HuH-7 (cell line): Measurements from ENCODE around the gene CRMP1.

Experiments
- DNase-seq: peaks from one replicate; pipeline ENCODE4 v3.0.0; 2011; ENCODE audit warnings: low spot score

The CRMP1 gene

GRCh38 chr4:5796976-5797375 is 95.9 kb downstream of the CRMP1 start:
- DNase-seq: no peak

- DNase-seq: no peak
Observed at GRCh38 chr4:5795580-5795979, 97.3 kb downstream of the CRMP1 start.

- no peak for DNase-seq
Observed at GRCh38 chr4:5793514-5793913, 99.4 kb downstream of the CRMP1 start.

DNA sequence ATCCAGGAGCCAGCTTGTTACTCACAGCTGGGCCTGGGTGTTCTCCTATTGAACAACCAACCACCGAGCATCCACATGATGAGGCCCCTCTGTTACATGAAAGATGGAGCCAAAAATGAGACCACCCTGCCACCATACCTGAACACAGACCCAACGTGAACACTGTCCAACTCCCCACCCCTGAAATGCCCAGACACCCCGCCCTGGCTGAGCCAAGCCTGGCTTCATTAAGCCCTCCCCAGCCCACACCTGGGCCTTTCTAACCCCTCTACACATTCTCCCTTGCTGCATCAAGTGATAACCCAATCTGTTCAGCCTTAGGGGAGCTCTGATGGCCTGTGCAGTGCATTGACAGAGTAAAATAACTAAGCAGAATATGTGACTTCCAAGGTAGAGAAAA is 101.2 kb downstream of the CRMP1 start:
- DNase-seq: no peak

DNA sequence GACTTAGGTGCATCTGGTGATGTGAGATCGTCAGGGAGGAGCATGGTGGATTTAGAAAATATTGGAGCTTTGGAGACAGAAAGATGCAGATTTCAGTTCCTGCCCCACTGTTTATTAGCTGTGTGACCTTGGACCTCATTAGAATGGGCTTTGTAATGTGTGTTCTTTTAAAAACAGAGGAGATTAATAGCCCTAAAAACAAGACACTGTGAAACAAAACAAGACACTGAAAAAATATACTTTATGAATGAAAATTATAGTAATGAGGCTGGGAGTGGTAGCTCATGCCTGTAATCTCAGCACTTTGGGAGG is 102.4 kb downstream of the CRMP1 start:
- no peak for DNase-seq

DNA sequence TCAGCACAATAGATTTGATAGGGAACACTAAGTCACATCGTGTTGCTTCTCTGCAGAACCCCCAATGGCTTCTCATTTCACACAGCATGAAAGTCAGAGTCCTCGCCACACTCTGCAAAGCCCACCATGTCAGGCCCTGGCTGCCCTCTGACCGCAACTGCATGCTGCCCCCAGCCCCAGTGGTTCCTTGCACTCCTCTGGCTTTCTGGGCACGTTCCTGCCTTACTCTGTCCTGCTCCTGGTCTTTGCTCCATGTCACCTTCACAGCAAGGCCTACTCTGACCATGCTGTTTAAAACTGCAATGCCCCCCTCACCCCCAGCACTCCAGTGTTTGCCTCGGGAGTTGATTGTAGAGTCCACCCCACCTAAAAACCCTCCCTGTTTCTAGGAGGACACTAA is 103.7 kb downstream of the CRMP1 start:
- DNase-seq: no peak

DNA sequence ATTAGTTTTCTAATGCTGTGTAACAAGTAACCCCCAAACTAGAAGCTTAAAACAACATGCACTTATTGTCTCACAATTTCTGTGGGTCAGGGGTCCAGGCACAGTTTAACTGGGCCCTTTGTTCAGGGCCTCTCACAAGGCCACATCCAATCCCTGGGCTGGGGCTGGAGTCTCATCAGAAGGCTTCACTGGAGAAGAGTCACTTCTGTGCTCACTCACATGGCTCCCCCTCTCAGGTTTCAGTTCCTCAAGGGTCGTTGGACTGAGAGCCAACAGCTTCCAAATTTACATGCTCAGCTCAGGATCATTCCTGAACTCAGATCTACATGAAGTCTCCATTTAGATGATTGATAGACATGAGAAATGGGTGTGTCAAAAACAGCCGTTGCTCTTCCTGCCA is 104.7 kb downstream of the CRMP1 start:
- no peak for DNase-seq

- no peak for DNase-seq
Observed at GRCh38 chr4:5787311-5787710, 105.6 kb downstream of the CRMP1 start.

DNA sequence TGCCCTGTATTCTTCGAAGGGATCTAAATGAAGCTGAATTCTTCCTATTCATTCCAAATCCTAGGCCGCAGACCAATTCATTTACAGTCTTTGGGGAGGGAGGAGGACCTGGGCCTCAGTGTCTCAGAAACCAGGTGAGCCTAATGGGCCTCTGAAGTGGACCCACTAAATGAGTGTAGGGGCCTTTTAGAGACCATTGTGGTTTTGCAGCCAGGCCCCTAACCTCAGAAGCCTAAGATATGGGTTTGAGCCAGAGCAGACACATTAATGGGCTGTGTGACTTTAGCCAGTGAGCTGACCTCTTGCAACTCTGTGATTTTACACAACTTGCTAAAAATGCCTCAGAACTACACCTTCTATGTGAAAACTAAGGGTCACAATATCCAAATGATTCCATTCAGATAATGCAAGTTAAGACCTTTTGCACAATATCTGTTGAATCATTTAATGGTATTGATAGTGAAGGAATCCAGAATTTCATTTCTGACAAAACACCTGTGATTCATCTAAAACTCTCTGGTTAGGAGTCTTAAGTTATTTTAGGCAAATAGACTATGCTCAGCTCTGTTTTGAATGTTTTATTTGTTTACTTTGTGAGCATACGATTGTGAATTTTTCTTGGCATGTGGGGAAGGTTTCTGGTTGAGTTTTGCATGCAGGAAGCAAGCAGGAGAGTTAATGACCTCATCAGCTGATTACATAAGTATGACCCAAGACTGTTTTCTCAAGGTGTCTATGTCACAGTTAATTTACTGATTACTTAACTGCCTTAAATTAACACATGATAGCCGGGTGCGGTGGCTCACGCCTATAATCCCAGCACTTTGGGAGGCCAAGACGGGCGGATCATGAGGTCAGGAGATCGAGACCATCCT is 106.8 kb downstream of the CRMP1 start:
- DNase-seq: no peak

DNA sequence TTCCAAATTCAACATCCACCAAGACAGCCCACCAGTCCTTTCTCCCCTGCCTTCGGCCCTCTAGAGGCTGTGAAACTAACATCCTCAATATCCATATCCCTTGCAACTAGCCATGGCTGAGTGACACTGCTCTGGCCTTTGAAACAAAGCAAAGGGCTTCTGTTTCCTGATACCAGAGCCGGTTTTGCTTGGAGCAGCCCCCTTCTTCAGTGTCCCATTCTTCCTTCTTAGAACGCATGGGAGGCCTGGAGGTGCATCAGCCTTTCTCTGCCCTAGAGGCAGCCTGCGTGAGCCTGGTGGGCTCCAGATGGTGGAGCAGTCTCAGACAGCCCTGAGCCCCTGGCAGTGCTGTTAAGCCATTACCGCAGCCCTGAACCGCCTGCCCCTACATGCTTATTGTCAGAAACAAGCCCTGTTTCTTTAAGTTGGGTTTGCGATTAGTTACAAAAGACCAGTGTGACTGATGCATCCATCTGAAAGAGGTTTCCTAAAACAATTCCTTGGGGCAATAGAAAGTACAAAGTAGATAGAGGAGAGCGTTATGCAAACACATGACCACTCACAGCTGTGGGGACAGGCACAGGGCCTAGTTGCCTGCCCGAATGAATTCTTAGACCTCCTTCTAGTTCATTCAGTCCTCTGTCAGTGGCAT is 107.8 kb downstream of the CRMP1 start:
- DNase-seq: no peak

- no peak for DNase-seq
Observed at GRCh38 chr4:5784021-5784420, 108.9 kb downstream of the CRMP1 start.

GRCh38 chr4:5783486-5783885 is 109.4 kb downstream of the CRMP1 start:
- DNase-seq: no peak

- no peak for DNase-seq
Observed at GRCh38 chr4:5782829-5783476, 109.9 kb downstream of the CRMP1 start.

DNA sequence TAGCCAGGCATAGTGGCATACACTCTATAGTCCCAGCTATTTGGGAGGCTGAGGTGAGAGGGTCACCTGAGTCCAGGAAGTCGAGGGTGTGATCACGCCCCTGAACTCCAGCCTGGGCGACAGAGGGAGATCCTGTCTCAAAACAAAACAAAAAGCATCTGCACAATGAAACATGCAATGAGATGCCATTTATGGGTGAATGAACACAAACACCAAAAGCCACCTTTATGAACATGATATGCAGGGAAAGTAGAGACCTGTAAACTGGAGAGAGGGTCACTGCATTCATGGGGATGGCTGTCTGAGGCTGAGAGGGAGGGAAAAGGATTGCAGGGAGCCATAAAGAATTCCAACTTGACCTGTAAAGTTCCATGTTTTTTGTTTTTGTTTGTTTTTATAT is 111.2 kb downstream of the CRMP1 start:
- no peak for DNase-seq

GRCh38 chr4:5780831-5781480 is 111.9 kb downstream of the CRMP1 start:
- DNase-seq: no peak

- DNase-seq: no peak
Observed at GRCh38 chr4:5776510-5776909, 116.4 kb downstream of the CRMP1 start.

DNA sequence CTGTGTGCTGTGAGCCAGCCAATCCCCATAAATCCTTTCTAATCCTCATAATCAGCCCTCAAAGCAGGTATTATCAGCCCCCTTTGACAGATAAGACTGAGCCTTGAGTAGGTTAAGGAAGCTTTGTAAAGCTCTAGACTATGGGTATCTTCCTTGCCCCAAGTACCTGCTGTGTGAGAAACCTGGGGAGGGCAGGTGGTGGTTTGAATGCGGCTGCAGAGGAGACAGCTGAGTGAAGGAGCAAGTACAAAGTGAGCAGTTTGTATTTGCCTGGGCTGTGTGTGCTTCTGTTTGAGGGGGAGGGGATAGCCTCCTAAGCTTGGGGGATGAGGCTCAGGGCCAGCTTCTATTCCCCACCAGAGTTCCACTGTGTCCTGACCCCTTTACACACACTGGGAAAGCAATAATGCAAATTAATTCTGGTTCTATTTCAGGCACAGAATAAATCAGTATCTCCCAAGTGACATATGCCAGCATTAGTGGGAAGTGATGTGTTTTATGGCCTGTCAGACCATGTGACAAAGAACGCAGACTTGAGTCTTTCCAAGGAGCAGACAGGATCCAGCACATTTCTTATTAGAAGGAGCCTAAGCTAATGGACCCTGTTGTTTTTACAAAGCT is 118.4 kb downstream of the CRMP1 start:
- DNase-seq: no peak

GRCh38 chr4:5773271-5773555 is 119.7 kb downstream of the CRMP1 start:
- DNase-seq: no peak

GRCh38 chr4:5772528-5773270 is 120.2 kb downstream of the CRMP1 start:
- DNase-seq: no peak
